COLO829 (cell line): Measurements from ENCODE around the gene UBA6.

Experiments
- DNase-seq: peaks from one replicate; pipeline ENCODE4 v3.0.0; 2012; ENCODE audit warnings: low spot score

Gene UBA6

DNA sequence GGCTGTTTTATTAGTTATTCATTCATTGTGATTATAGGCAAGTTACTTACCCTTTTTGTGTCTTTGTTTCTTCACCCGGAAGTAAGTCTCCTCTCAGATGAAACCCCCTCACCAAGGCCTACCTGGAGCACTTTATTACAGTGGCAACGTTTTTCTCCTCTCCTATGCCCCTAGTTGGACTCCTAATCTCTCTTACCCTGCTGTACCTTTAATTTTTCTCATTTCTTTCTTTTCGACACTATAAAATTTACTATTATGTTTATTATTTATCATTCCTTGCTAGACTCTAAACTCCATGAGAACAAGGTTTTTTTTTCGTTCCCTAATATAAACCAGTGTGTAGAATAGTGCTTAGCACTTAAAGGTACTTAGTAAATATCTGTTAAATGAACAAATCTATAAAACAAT is 124.9 kb downstream of the UBA6 start:
- DNase-seq = no peak

DNA sequence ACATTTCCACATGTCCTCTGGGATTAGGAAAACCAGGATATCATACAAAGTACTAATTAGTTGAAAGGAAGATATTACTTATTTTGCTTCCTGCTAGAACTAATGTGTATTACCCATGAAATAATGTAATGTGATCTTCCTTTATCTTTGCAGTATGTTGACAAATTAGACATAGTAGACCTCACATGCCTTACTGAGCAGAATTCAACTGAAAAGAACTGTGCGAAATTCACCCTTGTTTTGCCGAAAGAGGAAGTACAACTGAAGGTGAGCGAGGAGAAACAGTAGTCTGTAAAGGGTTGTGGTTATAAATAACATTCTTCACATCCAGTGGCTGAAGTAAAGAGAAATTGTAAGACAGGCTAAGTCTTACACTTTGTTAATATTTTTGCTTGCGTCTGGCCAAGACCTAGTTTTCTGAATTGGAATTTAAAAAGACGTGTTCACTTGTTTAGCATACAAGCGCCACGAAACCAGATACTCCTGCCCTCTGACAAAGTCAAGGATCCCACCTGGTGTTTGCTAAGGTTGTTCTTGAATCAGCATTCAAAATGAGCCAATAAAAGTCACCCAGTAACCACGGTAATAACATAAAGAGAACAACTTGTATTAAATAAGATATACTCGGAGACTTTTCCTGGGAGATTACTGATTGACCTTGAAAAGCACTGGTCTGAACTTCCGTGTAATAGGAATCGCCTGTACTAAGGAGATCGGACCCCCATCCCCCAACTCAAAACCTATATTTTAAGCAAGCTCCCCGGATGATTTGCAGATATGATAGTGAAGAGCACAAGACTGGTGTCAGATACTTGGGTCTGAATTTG is 125.5 kb downstream of the UBA6 start:
- DNase-seq = no peak

DNA sequence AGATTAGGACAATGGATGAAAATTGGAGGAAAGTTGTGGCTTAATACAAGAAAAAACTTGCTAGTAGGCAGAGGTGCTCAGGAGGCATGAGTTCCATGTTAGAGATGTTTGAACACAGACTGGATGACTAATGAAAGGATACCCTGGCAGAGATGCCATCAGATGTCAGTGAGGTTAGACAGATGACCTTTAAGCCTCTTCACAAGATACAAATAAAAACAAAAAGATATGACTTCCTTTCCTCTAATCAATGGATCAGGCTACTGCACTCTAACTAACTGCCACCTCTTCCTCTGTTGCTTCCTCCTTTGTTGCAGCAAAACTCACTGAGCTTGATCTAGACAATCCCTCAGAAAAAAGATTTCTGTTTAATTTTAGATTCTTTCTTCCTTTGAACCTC is 127.8 kb downstream of the UBA6 start:
- no peak for DNase-seq

DNA sequence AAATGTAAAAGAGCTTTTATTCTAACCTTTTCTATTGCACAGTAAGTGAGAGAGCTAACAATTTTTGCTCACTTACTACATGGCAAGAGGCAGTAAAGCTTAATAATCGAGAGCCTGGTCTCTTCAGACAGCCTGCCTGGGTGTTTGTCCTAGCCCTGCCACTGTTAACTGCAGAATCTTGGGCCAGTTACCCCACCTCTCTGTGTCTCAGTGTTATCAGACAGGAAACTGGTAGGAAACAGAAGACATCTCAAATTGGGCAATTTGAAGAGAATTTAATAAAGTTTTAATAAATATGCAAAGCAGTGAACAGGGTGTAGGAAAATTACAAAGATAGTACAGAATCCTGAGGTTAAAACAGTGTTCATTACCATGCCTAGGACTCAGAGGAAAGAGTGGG is 129.0 kb downstream of the UBA6 start:
- no peak for DNase-seq

DNA sequence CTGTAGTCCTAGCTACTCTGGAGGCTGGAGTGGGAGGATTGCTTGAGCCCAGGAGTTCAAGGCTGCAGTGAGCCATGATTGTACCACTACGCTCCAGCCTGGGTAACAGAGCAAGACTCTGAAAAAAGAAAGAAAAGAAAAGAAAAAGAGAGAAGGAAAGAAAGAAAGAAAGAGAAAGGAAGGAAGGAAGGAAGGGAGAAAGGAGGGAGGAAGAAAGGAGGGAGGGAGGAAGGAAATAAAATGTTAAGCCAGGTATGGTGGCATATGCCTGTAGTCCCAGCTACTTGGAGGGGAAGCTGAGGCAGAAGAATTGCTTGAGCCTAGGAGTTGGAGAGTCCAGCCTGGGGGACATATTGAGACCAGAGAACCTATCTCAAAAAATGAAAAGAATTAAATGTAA is 130.4 kb downstream of the UBA6 start:
- no peak for DNase-seq

DNA sequence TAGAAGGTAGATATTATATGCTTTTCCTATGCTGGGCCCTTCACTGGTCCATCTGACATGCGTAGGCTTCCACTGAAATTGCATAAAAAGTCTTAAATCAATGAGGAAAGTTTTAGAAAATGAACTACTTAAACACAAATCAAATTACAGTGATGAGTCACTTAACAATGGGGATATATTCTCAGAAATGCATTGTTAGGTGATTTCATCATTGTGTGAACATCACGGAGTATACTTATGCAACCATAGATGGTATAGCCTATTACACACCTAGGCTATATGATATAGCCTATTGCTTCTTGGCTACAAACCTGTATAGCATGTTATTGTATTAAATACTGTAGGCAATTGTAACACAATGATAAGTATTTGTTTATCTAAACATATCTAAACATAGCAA is 132.1 kb downstream of the UBA6 start:
- no peak for DNase-seq

- DNase-seq = no peak
Observed at GRCh38 chr4:67566335-67566734, 134.6 kb downstream of the UBA6 start.

GRCh38 chr4:67565284-67565683 is 135.7 kb downstream of the UBA6 start:
- DNase-seq = peak; percentile 33
